Left ventricle myocardium inferior (tissue), 1 donor: ENCODE measurements around the gene NEMP1. TPM values are rescaled to one million over a fixed set of nuclear protein-coding genes. Genes with fewer than 3 reads are reported as not detected.

Source experiments
- DNase-seq: peaks from one replicate; pipeline ENCODE4 v3.0.0-alpha.2; 2020
- H3K27ac ChIP-seq: fragments of 200-600 bp; replicated peaks from 2 replicates; pipeline ENCODE4 v1.8.0; 2021
- H3K27me3 ChIP-seq: fragments of 200-600 bp; 2 replicates; pipeline ENCODE4 v1.8.0; 2021; ENCODE audit warnings: low read depth
- H3K36me3 ChIP-seq: fragments of 200-600 bp; 2 replicates; pipeline ENCODE4 v1.8.0; 2021
- H3K4me1 ChIP-seq: fragments of 200-600 bp; 2 replicates; pipeline ENCODE4 v1.8.0; 2021
- H3K4me3 ChIP-seq: fragments of 200-600 bp; 2 replicates; pipeline ENCODE4 v1.8.0; 2021; ENCODE audit warnings: mild to moderate bottlenecking, moderate library complexity
- H3K9me3 ChIP-seq: fragments of 200-600 bp; replicated peaks from 2 replicates; pipeline ENCODE4 v1.8.0; 2021
- CTCF ChIP-seq: fragments of 200-600 bp; IDR thresholded peaks from 2 replicates; pipeline ENCODE4 v1.8.0; 2021; ENCODE audit warnings: antibody characterized with exemption, mild to moderate bottlenecking, borderline replicate concordance
- intact Hi-C: fragments of 100-400 bp; cut with micrococcal nuclease; formaldehyde crosslinking; loops from one replicate; pipeline ENCODE4 v1.11.0; 2022
- total RNA-seq: library from RNA; stranded (reverse); fragmentation: NEBNext Ultra II Directional; extraction: Animal tissue kit (Norgen Biotek cat#: 25700); gene quantifications from one replicate; pipeline ENCODE4 v1.2.1, GENCODE V29; 2021
- donor health status: DM: no; HTN: yes; CAD: no; lungs with severe emphysema.

The NEMP1 gene
- total RNA-seq, 1 donor from 2014 or later, result 3.3 TPM

DNA sequence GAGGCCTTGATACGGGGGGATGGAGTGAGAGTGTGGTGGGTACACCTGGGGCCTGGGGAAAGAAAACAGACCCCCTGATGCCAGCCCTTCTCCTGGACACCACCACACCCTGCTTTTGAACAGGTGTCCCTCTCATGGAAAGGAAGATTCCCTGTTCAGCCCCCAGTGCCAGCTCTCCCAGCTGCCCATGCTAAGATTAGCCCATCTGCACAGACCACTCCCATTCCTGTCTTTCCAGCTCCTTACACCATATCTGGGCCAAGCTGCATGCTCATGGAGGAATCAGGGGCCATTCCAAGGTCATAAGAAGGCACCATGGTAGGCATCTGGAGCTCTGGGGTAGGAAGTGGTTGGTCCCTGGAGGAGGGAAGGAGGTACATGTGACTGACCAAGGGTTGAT is 20.0 kb upstream of the NEMP1 start:
- no peak for TF ChIP-seq CTCF
- H3K4me1 ChIP-seq, result peaks cover 19% of the 10 kb centered on the region
- H3K27me3 ChIP-seq, result no peaks in the 10 kb centered on the region
- H3K36me3 ChIP-seq, result peaks cover 73% of the 10 kb centered on the region
- no peaks in the 10 kb centered on the region for H3K9me3 ChIP-seq
- H3K27ac ChIP-seq, result no peak overlapping the region
- H3K4me3 ChIP-seq, result no peak overlapping the region
- intact Hi-C loops, result no loop called here
- DNase-seq, result no peak

DNA sequence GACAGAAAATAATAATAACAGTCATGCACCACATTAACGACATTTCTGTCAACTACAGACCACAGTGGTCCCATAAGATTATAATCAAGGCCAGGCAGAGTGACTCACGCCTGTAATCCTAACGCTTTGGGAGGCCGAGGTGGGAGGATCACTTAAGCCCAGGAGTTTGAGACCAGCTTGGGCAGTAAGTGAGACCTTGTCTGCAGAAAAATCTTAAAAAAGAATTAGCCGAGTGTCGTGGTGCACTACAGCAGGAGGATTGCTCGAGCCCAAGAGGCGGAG is 18.9 kb upstream of the NEMP1 start:
- H3K36me3 ChIP-seq, result peaks cover 77% of the 10 kb centered on the region
- no peak overlapping the region for H3K27ac ChIP-seq
- DNase-seq, result no peak

GRCh38 chr12:57096748-57097553 is 18.4 kb upstream of the NEMP1 start:
- H3K36me3 ChIP-seq, result peaks cover 79% of the 10 kb centered on the region
- intact Hi-C loops, result no loop called here
- peak overlapping the region; percentile 16 for H3K27ac ChIP-seq
- H3K4me1 ChIP-seq, result peaks cover 35% of the 10 kb centered on the region
- H3K4me3 ChIP-seq, result no peak overlapping the region
- TF ChIP-seq CTCF, result no peak
- H3K27me3 ChIP-seq, result no peaks in the 10 kb centered on the region
- H3K9me3 ChIP-seq, result no peaks in the 10 kb centered on the region
- no peak for DNase-seq

More for the DNA sequence above, 18.9 kb upstream of the NEMP1 start:
- H3K4me1 ChIP-seq, result peaks cover 29% of the 10 kb centered on the region
- H3K4me3 ChIP-seq, result no peak overlapping the region
- H3K27me3 ChIP-seq, result no peaks in the 10 kb centered on the region
- TF ChIP-seq CTCF, result no peak
- H3K9me3 ChIP-seq, result no peaks in the 10 kb centered on the region
- intact Hi-C loops, result no loop called here

- peaks cover 85% of the 10 kb centered on the region for H3K36me3 ChIP-seq
- no peak for TF ChIP-seq CTCF
- no peak overlapping the region for H3K4me3 ChIP-seq
- H3K27ac ChIP-seq, result peak overlapping the region; percentile 16
- intact Hi-C loops, result no loop called here
- H3K9me3 ChIP-seq, result no peaks in the 10 kb centered on the region
- no peaks in the 10 kb centered on the region for H3K27me3 ChIP-seq
- H3K4me1 ChIP-seq, result peaks cover 43% of the 10 kb centered on the region
- DNase-seq, result no peak
These were observed 17.5 kb upstream of the NEMP1 start for GRCh38 chr12:57096099-57096572.

DNA sequence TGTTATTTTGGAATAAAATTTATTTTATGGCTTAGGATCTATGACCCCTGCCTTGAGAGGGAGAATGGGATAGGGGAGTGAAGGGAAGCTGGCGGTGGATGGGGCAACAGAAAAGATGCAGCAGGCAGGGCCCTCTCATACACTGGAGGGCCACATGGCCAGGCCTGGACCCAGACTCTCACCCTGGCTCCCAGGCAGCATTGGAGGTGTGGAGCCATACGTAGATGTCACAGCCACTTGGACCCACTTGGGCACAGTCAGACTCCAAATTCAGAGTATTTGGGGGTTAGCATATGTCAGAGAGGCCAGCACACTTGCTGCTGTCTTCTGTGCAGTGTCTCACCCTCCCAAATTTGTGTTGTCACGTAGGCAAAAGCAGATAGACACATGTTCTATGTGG is 16.8 kb upstream of the NEMP1 start:
- Histone ChIP-seq H3K36me3 (peaks cover 89% of the 10 kb centered on the region), H3K9me3 (no peaks in the 10 kb centered on the region), H3K27me3 (no peaks in the 10 kb centered on the region), H3K4me1 (peaks cover 50% of the 10 kb centered on the region), H3K4me3 (no peak overlapping the region), H3K27ac (no peak overlapping the region)
- intact Hi-C loops, result no loop called here
- no peak for DNase-seq
- TF ChIP-seq CTCF, result no peak
